HG03025 (cell line): ENCODE data around the gene MOB1B.
A peak's percentile ranks its signal among the peaks of the same experiment; 100 is the strongest.
"Not testable (repeated sequence)": the region's sequence is repeated elsewhere in the genome, so short reads cannot be mapped to it uniquely, and the experiment has no call there.

ENCODE experiments used
- ATAC-seq: cut with Tn5 transposase; IDR thresholded peaks from one replicate; pipeline ENCODE4 v1.9.1; 2021; ENCODE audit warnings: mild to moderate bottlenecking, moderate library complexity; ENCODE audit not compliant: unreplicated experiment, low FRiP score

The MOB1B gene

DNA sequence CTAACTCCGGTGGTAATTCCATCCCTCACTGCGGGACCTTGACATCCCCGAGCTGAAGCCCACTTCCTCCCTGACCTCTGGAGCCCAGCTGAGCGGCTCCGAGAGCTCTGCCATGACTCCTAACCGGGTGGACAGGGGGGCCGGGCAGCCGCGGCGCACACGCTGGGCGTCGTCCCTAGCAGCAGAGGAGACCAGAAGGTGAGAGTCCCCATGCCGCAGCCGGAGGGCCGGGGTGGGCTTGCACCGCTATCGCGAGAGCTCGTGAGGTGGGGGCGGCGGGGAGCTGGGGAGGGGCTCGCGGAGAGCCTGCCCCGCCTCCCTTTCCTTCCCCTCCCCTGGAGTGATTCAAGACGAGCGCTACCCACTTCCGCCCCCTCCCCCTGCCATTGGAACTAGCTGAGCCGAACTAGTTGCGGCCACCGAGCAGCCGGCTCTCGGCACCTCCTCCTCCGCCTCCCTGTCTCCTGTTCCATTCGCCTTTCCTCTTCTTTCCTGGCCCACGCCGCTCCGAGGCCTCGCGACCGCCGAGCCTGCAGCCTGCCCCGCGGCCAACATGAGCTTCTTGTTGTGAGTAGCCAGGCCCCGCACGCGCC, at the start of gene MOB1B:
Gene MOB1B (plus strand): TSS at position 386 of the 593 bp plus-strand sequence. CDS start 168 bp downstream, at position 554.
- ATAC-seq = peak; percentile 94

DNA sequence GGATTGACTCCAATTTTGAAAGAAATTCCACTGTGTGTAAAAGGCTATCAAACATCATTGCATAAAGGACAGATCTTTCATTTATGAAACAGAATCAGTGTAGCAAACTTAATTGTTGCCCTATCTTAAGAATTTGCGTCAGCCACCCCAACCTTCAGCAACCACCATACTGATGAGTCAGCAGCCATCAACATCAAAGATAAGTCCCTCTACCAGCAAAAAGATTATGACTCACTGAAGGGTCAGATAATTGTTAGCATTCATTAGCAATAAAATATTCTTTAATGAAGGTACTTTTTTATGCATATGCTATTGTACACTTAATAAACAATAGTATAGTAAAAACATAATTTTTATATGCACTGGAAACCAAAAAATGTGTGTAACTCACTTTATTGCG, 46.7 kb upstream of the MOB1B start:
- no peak for ATAC-seq

DNA sequence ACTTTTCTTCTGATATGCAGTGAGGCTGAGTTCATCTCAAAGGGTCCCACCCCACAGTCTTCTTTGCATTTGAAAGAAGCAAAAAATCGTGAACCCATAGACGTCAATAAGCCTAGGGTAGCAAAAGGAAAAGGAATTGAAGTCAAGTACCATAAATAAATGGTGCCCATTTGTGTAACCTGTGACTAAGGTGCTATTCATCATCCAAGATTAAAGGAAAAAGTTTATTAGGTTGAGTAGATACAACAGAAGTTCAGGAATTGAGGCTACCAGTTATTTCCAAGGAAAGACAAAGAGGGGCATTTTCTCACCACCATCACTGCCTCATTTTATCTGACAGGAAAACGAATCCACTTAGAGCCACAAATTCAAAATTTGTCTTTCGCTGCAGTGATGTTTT, 43.7 kb upstream of the MOB1B start:
- ATAC-seq = no peak

DNA sequence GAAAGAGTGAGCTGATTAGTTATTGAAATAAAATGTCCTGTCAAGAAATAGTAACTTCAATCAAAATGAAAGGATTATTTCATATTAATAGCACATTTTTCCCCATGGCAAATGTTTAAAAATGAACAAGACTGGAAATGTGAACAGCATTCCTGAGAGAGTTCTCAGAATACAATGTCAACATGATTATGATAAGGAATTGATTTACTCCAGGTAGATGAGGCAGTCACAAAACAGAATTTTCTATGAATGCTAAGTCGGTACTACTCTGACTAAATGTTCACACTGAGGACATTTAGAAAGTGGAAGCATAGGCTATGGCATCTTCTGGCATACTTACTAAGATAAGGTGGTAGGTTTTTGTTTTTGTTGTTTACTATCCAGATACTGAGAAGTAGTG, 43.1 kb upstream of the MOB1B start:
- no peak for ATAC-seq

DNA sequence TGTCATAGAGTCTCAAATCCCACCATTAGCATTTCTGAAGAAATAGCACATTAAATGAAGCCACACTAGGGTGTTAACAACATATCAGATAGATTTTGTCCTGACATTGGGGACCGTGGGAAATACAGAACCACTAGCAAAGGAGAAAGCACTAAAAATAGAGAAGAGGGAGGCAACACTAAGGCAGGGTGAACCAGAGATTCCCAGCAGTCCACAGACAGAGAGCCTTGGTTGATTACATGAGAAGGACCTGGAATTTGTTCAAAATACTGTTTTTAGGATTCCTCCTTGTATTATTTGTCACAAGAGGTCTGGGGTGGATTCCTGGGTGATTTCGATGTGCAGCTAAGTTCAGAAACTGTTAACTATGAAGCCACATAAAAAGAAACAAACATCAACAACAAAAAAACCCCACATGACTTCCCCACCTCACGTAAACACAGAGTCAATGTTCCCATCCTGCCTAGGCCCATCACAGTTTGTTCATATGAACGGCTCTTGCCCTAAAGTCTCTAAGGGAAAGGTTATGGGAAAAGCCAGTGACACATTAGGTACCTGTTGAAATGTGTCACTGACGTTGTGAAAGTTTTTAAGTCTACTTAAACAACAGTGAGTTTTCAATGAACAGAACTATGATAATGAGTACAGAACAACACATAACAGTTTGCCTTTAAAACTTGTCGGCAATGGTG, 38.9 kb upstream of the MOB1B start:
- ATAC-seq = peak; percentile 49

DNA sequence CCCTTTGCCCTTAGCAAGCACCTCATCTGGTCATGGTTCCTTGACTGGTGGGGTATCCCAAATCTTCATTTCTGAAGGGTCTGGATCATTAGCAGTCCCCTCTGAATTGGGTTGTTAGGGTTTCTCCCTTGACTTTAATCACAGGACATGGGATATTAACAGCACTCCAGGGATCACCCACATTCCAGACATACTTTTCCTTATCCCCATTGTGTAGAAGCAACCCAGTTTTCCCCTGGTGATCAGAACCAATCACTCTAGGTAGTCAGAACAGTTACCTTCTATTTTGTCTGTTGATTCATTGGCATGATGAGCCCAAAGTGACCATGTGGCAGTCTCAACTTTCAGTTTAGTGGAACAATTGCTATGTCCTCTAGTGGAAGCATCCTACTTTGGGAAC, 33.4 kb upstream of the MOB1B start:
- no peak for ATAC-seq

DNA sequence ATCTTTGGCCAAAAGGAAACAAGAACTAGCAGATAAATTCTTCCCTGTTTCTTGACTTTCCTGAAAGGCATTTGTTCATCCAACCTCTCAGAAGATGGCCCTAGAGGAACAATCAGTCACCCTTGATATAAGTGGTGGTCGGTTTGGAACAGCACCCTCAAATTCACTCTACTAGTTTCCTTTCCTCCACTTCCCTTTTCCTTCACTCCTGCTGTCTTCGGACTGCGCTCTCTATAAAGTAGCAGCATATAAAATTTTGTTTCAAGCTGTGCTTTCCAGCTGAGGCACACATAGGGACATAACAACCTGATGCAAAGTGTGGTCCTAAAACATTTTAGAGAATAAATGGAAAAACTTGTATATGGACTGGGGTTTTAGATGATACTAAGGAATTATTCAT, 29.0 kb upstream of the MOB1B start:
- ATAC-seq = no peak

DNA sequence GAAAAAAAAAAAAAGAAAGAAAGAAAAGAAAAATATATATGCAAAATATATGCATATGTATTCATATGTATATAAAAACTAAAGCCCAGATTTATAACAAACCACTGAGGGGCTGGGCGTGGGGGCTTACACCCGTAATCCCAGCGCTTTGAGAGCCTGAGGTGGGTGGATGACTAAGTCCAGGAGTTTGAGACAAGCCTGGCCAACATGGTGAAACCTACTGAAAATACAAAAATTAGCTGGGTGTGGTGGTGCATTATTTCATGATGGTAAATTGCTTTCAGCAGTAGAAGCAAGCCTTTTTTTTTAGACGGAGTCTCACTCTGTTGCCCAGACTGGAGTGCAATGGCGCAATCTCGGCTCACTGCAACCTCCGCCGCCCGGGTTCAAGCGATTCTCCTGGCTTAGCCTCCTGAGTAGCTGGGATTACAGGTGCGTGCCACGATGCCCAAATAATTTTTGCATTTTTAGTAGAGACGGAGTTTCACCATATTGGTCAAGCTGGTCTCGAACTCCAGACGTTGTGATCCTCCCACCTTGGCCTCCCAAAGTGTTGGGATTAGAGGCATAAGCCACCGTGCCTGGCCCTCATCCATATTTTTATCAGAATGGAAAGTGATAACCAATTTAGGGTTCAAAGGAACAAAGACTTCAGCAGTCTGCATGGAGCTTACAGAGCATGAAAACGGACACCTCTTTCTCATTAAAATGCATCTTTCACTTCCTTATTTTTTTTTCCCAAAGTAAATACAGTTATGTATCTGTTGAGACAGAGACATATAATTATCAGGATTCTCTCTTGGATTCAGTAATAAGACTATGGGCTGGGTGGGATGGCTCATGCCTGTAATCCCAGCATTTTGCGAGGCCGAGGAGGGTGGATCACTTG, 27.7 kb upstream of the MOB1B start:
- ATAC-seq = peak; percentile 70

DNA sequence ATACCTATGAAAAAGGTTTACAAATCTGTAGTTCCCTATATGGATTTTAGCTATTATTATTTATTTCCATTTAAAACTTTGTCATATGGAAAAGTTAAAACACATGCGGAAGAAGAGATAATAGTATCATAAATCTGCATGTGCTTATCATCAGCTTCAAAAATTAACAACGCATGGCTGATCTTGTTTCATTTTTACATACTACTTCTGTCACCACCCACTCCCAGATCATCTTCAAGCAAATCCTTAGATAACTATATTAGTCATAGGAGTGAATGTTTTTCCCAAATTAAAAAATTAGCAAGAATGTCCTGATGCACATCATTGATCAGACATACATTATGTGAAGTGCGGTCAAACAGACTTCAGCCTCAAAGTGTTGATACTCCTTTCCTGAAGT, 24.6 kb upstream of the MOB1B start:
- no peak for ATAC-seq

DNA sequence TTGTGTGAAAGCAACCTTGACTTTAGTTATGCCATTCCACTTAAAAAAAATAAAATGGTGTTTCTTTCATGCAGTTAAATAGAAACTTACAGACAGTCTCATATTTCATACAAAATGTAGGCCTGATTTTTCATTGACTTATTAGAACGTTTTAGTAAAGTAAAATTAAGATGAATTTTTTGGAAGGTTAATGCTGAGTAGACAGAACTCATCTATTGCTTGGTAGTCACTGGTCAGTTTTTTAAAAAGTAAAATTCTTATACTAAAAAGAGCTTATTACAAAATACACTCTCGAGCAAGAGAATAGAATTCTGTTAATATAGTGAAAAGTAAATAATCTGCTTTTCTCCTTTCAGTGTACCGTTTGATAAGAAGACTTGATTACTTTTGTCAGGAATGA, 21.4 kb upstream of the MOB1B start:
- ATAC-seq = no peak

DNA sequence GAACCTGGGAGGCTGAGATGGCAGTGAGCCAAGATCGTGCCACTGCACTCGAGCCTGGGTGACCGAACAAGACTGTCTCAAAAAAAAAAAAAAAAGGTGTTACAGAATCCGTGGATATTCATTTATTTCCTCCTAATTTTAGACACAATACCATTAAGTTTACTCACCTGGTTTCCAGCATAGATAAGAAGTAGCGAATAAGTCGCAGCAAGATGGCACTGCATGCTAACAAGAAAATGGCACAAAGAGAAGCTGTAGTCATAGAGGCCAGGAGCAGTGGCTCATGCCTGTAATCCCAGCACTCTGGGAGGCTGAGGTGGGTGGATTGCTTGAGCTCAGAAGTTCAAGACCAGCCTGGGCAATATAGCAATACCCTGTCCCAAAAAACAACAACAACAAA, 17.0 kb upstream of the MOB1B start:
- no peak for ATAC-seq

DNA sequence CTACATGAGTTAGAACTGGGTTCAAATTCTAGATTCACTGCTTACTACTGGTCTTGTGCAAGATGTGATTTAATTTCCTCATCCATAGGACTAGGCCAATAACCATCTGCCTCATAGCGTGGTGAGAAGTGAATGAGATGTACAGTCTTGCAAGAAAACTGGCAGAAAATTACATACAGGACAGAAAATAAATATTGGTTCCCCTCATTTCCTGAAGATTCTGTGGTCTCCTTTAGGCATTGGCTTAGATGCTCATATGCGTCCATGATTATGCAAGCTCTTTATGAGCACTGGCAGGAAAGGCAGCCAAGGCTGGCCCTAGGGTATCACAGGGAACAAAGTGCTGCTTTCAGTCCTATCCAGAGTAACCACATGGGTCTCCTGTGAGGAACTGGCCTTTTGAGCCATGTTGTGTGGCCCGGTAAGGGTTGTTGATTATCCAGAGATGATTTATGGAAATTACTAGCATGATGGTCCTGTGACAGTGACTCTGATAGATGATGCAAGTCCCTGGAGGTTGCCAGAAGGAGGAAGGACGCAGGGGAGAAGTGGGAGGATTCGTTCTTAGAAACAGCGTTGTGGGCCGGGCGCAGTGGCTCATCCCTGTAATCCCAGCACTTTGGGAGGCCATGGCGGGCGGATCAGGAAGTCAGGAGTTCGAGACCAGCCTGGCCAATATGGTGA, 9.9 kb upstream of the MOB1B start:
- no peak for ATAC-seq

DNA sequence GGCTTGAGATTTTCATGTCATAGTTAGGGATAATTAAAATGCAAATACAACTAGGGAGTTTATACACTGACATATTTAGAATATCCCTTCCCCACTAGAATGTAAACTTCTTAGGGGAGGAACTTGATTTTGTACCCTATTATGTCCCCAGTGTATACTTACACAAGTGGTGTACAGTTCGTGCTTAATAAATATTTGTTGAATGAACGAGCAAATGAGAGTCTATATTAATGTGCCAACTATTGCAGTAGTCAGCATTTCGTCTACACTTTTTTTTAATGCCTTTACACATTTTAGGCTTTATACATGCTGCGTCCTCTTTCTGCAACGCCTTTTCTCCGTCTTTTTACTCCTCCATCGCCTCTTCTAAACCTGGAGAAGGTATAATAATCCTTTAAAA, 8.4 kb upstream of the MOB1B start:
- ATAC-seq = no peak

DNA sequence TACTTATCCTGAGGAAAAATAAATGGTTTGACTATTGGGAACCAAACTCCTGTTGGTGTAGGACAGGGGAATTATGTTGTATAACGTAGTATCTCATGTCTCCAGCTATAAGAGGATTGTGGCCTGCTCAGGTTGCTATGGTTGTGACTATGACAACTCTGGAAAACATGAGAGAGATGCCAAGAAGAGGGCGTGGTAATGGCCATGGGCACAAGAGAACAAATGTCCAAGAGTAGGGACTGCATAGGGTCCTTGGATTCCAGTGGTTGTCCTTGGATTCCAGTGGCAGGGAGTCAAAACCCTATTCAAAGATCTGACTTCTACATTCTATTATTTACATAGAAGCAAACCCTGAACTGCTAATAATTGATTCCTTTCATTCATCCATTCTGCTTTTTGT, 6.8 kb upstream of the MOB1B start:
- ATAC-seq = no peak

DNA sequence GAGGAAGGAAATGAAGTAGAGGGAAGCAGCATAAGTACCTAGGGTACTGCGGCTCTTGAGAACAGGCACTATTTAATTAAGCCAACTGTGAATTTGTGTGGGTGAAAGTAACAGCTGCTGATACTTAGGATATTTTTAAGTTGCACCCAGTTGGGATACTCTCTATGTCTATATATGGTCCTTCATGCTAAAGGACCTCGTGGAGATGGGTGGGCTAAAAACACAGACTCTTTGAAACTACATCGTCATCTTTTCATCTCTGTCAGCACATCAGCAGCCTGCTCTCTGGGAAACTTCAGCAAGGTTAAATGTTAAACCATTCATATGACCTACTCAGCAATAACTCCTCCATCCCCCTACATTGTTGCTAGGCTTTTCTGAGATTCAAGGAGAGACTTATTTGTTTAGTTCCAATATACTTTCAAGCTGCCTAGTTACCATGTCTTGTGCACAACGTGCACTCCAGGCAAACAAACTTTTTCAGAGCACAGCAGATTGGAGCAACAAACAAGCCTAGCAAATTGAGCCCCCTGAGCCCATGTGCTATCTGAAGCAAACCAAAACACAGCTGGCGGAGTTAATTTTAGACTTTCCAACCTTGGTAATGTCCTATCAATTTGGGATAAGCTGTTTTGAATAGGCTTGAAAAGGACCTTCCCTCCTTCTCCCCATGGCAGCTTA, 6.2 kb upstream of the MOB1B start:
- no peak for ATAC-seq

DNA sequence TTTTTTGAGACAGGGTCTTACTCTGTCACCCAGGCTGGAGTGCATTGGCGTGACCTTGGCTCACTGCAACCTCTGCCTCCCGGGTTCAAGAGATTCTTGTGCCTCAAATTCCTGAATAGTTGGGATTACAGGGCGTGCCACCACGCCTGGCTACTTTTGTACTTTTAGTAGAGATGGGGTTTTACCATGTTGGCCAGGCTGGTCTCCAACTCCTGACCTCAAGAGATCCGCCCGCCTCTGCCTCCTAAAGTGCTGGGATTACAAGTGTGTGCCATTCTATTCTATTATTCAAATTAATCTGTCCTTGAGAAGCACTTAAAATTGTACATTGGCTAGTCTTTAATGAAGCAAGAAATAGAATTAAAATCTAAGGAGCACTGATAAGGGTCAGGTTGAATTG, 3.6 kb upstream of the MOB1B start:
- not testable (repeated sequence) for ATAC-seq

DNA sequence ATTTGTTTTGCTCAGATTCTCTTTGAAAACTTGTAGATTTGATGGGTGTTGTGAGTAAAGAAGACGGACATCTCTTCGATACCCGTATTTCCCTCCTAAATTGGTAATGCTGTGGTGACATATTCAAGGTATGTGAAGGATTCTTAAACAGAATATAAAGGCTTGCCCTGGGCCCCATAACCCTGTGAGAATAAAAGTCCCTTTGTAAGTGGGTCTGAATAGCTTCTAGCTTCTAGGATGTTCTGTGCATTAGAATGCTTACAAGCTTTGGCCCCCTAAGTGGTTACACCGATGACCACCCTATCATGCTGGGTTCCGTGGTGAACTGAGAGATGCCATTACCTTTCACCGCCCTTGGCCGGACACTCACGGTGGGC, 574 bp upstream of the MOB1B start:
- ATAC-seq = no peak

DNA sequence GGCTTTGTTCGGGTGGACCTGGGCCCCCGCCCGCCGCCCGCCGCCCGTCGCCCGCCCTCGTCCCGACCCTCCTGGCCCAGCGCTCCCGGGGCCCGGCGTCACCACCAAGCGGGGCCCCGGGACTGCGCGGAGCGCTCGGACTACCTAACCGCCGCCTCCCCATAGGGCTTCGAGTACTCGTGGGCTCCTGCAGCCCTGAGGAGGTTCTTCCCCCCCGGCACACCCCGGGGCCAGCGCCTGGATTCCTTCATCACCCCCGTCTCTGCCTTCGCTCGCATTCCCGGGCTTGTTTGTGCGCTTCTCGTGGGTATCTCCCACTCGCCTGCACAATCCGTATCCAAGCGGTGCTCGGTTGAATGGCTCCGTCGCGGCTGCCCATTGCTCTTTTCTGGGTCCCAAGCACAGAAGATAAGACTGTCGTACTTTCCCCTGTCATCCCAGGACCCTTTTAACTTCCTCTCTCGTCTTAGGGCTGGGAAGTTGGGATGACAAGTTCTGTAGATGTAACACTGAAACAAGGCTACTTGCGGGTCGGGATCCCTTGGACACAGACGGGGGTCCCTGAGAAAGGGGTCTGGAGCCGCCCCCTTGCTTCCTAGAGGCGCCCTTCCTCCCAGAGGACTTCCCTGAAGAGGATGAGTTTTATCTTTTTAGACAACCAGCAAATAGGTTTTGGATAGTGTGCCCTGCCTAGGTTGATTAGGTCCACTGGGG, 565 bp downstream of the MOB1B start:
- peak; percentile 47 for ATAC-seq

DNA sequence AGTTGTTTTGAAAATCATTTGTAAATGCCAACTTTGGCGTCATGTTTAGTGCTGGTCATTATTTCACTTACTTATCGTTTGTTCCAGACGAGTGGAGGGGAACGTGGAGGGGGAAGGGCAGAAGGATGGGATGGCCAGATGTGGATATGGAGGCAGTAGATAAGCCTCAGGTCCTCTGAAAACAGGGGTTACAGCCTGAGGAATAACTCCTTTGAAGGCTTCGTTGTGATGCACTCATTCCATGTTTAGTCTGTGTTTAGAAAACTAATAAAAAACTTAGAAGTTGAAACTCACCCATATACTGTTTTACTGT, 1.1 kb downstream of the MOB1B start:
- ATAC-seq = no peak

DNA sequence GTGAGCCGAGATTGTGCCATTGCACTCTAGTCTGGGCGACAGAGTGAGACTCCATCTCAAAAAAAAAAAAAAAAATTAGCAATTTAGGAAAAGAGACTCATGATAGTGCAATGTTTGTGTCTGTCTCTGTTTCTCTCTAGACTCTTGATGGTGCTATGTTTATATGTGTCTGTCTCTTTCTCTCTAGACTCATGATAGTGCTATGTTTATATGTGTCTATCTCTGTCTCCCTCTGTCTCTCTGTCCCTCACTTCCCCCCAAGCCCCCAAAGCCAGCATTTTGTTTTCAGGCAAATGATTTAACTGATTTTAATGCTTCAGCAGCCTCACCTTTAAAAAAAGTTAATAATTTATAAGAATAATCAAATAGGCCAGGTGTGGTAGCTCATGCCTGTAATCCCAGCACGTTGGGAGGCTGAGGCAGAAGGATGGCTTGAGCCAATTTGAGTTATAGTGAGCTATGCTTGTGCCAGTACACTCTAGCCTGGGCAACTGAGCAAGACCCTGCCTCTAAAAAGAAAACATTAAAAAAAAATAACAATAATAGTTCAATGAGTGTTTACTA, 6.9 kb downstream of the MOB1B start:
- ATAC-seq = no peak
